Kidney capillary endothelial cell (primary cell): ENCODE results near the gene ADAM12.
"Not testable (repeated sequence)": the region's sequence is repeated elsewhere in the genome, so short reads cannot be mapped to it uniquely, and the experiment has no call there.

ENCODE experiments used
- DNase-seq: peaks from one replicate; pipeline ENCODE4 v3.0.0-alpha.2; 2018; ENCODE audit warnings: low spot score

The ADAM12 gene

DNA sequence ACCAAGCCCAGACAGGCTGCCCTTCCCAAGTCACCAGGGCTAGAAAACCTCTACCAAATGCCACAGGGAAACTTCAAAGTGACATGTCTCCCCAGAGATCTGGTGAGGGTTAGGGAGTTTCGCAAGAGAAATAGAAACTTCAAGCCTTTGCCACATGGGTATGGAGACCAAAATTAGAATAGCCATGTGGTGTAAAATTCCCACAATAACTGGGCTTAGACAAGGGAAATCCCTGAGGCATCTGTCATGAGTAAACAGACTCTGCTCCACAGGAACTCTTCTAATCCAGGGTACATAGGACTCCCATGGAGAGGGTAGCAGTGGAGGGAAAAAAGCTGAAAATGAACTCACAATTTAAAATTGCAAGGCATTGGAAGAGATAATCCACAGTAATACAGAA is 14.3 kb downstream of the ADAM12 start:
- no peak for DNase-seq

GRCh38 chr10:126373147-126373546 is 15.1 kb downstream of the ADAM12 start:
- DNase-seq, result no peak

DNA sequence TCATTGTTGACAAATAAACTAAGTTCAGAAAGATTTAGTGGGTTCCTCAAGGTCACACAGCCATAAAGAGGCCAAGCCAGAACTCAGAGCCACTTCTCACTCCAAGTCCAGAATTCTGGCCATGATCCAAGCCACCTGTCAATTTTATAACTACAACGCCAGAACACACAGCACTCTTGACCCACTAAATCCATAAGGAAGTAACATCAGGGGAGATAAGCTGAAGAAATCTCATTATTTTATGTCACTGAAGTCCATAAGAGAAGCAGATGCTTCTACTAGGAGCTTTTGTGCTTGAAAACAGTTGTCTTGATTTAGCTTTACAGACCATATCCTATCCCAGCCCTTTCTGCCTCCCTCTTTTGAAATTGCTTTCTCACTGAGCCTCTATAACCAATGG is 15.9 kb downstream of the ADAM12 start:
- DNase-seq, result no peak

- no peak for DNase-seq
Observed at GRCh38 chr10:126369125-126369710, 19.1 kb downstream of the ADAM12 start.

- DNase-seq, result no peak
Observed at GRCh38 chr10:126357169-126357568, 31.1 kb downstream of the ADAM12 start.

DNA sequence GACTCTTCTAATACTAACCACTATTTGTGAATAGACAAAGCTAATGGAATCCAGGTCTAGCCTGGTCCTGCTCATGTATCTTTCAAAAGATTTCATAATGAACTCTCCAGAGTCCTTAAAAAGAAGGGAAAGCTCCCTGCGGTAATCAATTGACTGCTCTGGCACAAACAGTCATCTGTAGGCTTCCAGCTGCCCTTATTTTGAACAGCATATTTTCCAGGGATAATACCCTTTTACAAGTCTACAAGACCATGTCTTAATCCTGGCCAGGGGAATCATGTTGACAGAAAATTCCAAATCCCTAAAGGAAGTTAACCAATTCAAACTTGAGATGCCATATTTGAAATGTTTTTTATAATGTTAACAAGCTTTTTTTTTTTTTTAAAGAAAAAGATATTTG is 34.6 kb downstream of the ADAM12 start:
- no peak for DNase-seq

GRCh38 chr10:126352453-126352852 is 35.8 kb downstream of the ADAM12 start:
- DNase-seq, result no peak

GRCh38 chr10:126351021-126351420 is 37.3 kb downstream of the ADAM12 start:
- no peak for DNase-seq

DNA sequence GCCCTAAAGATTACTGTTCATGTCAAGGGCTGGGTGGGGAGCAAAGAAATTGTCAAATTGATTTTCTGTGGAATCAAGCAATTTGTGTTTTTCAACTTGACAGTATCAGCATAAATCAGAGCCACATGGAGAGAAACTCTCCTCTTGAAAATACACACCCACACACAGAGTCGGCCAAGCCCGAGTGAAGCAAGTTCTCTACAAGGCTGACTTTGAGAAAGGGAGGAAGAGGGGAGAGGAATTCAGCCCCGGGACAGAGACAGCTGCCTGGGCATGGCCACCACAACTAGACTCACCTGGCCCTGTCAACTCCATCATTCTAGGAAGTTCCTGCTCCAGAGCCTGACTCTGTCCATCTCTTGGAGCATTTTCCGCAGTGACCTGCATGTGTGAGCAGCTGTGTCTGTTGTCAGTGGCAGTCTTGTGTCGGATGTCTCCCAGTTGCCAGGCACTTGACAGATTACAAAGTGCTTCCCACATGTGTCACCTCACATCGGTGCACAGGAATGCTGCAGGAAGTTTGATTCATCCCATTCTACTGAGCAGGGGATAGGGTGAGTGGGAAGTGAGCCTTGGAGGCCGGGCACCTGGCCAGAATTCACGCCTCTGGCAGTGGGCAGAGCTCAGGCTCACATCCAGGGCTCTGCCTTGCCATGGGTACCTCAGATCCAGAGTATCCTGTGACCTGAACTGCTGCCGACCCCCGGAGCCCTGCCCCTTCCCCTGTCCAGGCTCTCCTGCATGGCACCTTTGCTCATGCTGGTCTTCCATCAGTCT is 37.9 kb downstream of the ADAM12 start:
- peak; percentile 94 for DNase-seq

GRCh38 chr10:126349676-126350075 is 38.6 kb downstream of the ADAM12 start:
- DNase-seq, result no peak

GRCh38 chr10:126349101-126349500 is 39.2 kb downstream of the ADAM12 start:
- no peak for DNase-seq

DNA sequence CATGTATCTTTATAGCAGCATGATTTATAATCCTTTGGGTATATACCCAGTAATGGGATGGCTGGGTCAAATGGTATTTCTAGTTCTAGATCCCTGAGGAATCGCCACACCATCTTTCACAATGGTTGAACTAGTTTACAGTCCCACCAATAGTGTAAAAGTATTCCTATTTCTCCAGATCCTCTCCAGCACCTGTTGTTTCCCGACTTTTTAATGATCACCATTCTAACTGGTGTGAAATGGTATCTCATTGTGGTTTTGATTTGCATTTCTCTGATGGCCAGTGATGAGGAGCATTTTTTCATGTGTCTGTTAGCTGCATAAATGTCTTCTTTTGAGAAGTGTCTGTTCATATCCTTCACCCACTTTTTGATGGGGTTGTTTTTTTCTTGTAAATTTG is 44.8 kb downstream of the ADAM12 start:
- DNase-seq, result not testable (repeated sequence)

DNA sequence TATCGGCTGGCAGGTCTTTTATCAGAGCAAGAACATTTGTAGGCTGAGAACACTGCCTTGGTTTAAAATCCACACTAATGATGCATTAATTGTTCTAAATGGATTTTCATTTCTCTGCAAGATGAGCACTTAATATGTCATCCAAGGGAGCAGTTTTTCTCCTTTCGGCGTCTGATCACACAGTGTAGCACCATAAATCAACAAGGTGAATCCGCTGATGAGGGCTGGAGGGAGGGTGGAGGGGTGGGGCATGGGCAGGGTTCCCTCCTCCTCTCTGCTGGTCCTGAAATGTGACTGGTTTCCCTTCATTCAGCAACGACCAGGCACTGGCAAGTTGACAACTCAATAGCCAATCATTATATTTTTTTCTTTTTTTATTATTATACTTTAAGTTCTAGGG is 45.6 kb downstream of the ADAM12 start:
- no peak for DNase-seq

GRCh38 chr10:126341491-126341890 is 46.8 kb downstream of the ADAM12 start:
- DNase-seq, result no peak

DNA sequence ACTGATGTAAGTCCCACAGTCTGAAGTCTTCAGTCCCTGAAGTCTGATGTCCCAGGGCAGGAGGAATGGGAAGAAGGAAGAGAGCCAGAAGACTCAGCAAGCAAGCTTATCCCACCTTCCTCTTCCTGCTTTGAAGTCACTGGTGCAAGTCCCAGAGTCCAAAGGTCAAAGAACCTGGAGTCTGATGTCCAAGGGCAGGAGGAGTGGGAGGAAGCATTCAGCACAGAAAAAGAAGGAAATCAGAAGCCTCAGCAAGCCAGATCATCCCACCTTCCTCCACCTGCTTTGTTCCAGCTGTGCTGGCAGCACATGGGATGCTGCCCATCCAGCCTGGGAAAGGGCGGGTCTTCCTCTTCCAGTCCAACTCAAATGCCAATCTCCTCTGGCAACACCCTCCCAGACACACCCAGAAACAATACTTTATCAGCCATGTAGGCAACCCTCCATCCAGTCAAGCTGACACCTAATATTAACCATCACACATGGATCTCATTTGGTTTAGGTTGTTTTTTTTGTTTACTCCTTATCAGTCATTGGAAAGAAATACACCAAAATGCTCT is 50.9 kb downstream of the ADAM12 start:
- no peak for DNase-seq

DNA sequence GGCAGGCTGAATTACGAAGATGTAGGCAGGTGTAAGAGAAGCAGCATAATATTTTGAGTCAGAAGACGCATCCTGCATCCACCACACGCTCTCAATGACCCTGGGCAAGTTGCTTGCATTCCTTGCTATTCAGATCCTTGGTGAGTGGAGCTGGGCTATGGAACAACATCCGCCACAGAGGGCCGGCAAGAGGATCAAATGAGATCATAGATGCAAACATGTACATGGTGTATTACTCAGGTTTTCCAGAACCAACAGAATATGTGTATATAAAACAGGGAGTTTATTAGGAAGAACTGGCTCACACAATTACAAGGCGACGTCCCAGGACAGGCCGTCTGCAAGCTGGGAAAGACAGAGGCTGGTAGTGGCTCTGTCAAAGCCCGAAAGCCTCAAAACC is 51.5 kb downstream of the ADAM12 start:
- DNase-seq, result no peak

DNA sequence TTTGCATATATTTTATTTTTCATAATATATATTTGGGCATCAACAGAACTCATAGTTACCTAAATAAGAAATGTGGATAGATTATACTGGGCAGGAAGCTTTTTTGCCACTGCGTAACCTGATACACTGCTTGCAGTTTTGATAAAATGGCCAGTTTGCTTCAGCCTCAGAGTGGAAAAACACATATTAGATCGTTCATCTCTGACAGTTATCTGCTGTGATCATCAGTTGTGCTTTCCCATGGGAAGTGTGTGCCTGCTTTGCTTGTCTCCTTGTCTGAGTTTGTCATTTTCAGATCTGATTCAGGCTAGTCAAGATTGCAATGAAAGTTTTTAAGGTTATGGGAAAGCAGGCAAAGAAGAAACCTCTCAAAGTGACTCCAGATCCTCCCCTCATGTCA is 54.0 kb downstream of the ADAM12 start:
- no peak for DNase-seq

GRCh38 chr10:126332576-126332975 is 55.7 kb downstream of the ADAM12 start:
- no peak for DNase-seq

- DNase-seq, result no peak
Observed at GRCh38 chr10:126331101-126331500, 57.2 kb downstream of the ADAM12 start.

GRCh38 chr10:126324826-126325225 is 63.5 kb downstream of the ADAM12 start:
- DNase-seq, result no peak

- DNase-seq, result no peak
Observed at GRCh38 chr10:126321440-126321839, 66.8 kb downstream of the ADAM12 start.

GRCh38 chr10:126317751-126318150 is 70.5 kb downstream of the ADAM12 start:
- DNase-seq, result no peak

- DNase-seq, result no peak
Observed at GRCh38 chr10:126315494-126316177, 72.6 kb downstream of the ADAM12 start.
